Trophoblast cell (in vitro differentiated cells and primary cell): ENCODE results near the gene MSANTD1.

Experiments
- DNase-seq, 2 donors: peaks; one replicate each; pipeline ENCODE4 v3.0.0-alpha.2; 2016
- H2AFZ ChIP-seq: 2 replicates; pipeline ENCODE4 v1.6.1; 2013; ENCODE audit warnings: low read length, moderate library complexity, mild to moderate bottlenecking; ENCODE audit not compliant: insufficient read depth, poor library complexity
- H2AK5ac ChIP-seq: 2 replicates; pipeline ENCODE4 v1.6.1; 2013; ENCODE audit warnings: mild to moderate bottlenecking, low read length
- H2BK120ac ChIP-seq: 2 replicates; pipeline ENCODE4 v1.6.1; 2013; ENCODE audit warnings: low read length, mild to moderate bottlenecking, moderate library complexity; ENCODE audit not compliant: insufficient read depth, poor library complexity
- H2BK12ac ChIP-seq: 2 replicates; pipeline ENCODE4 v1.6.1; 2013; ENCODE audit warnings: mild to moderate bottlenecking, low read length, moderate library complexity
- H2BK5ac ChIP-seq: 2 replicates; pipeline ENCODE4 v1.6.1; 2013; ENCODE audit warnings: low read length, low read depth, moderate library complexity, mild to moderate bottlenecking; ENCODE audit not compliant: poor library complexity
- H3K14ac ChIP-seq: 2 replicates; pipeline ENCODE4 v1.6.1; 2013; ENCODE audit warnings: mild to moderate bottlenecking, low read length
- H3K18ac ChIP-seq: 2 replicates; pipeline ENCODE4 v1.6.1; 2013; ENCODE audit warnings: mild to moderate bottlenecking, low read length
- H3K23ac ChIP-seq: 2 replicates; pipeline ENCODE4 v1.6.1; 2013; ENCODE audit warnings: low read length
- H3K27ac ChIP-seq: 2 replicates; pipeline ENCODE4 v1.5.1; 2013; ENCODE audit warnings: low read depth, mild to moderate bottlenecking, inconsistent platforms, low read length, moderate library complexity
- H3K27me3 ChIP-seq: 2 replicates; pipeline ENCODE4 v1.6.1; 2013; ENCODE audit warnings: inconsistent platforms, mild to moderate bottlenecking, low read length, moderate library complexity; ENCODE audit not compliant: insufficient read depth
- H3K36me3 ChIP-seq, 2 experiments: 1 replicate in 1 of 2; 2 replicates in 1 of 2; pipeline ENCODE4 v1.6.1; 2013; ENCODE audit warnings: low read length in 2 of 2, mild to moderate bottlenecking in 2 of 2, moderate library complexity in 1 of 2; ENCODE audit not compliant: insufficient read depth in 2 of 2, control insufficient read depth in 1 of 2
- H3K4ac ChIP-seq: 2 replicates; pipeline ENCODE4 v1.6.1; 2013; ENCODE audit warnings: low read depth, mild to moderate bottlenecking, low read length, moderate library complexity
- H3K4me1 ChIP-seq, 2 experiments: 1 replicate in 1 of 2; 2 replicates in 1 of 2; pipeline ENCODE4 v1.6.1; 2013; ENCODE audit warnings: low read length in 2 of 2, mild to moderate bottlenecking in 2 of 2, moderate library complexity in 1 of 2; ENCODE audit not compliant: insufficient read depth in 2 of 2, control insufficient read depth in 1 of 2
- H3K4me2 ChIP-seq: 2 replicates; pipeline ENCODE4 v1.6.1; 2013; ENCODE audit warnings: inconsistent platforms, mild to moderate bottlenecking, low read length, moderate library complexity
- H3K4me3 ChIP-seq: 2 replicates; pipeline ENCODE4 v1.5.1; 2013; ENCODE audit warnings: mild to moderate bottlenecking, low read depth, low read length, inconsistent platforms
- H3K79me1 ChIP-seq: one replicate; pipeline ENCODE4 v1.6.1; 2013; ENCODE audit warnings: low read length
- H3K79me2 ChIP-seq: 2 replicates; pipeline ENCODE4 v1.6.1; 2013; ENCODE audit warnings: low read length, mild to moderate bottlenecking; ENCODE audit not compliant: control insufficient read depth, insufficient read depth, poor library complexity
- H3K9ac ChIP-seq: 2 replicates; pipeline ENCODE4 v1.6.1; 2013; ENCODE audit warnings: mild to moderate bottlenecking, low read length
- H3K9me3 ChIP-seq: 2 replicates; pipeline ENCODE4 v1.6.1; 2013; ENCODE audit warnings: low read depth, mild to moderate bottlenecking, control low read depth, inconsistent platforms, low read length; ENCODE audit not compliant: insufficient read depth
- H4K12ac ChIP-seq: 2 replicates; pipeline ENCODE4 v1.6.1; 2013; ENCODE audit warnings: low read depth, mild to moderate bottlenecking, low read length, moderate library complexity
- H4K8ac ChIP-seq: 2 replicates; pipeline ENCODE4 v1.6.1; 2013; ENCODE audit warnings: low read depth, mild to moderate bottlenecking, low read length, moderate library complexity
- H4K91ac ChIP-seq: one replicate; pipeline ENCODE4 v1.6.1; 2013; ENCODE audit warnings: low read depth, mild to moderate bottlenecking, low read length, moderate library complexity
- WGBS: extraction: QIAGEN DNeasy Blood & Tissue Kit; methylation state at CpG from one replicate; pipeline ENCODE4 v1.1.7; 2013; ENCODE audit warnings: missing lambda C conversion rate; ENCODE audit not compliant: insufficient read length, insufficient coverage; ENCODE audit errors: extremely low coverage; 5-methylcytosine and 5-hydroxymethylcytosine counted together

MSANTD1 gene

GRCh38 chr4:3244002-3244401 is 5.0 kb upstream of the MSANTD1 start:
- Histone ChIP-seq H3K4ac (no peak overlapping the region), H3K27me3 (no peaks in the 10 kb centered on the region), H3K14ac (no peak overlapping the region), H3K4me2 (no peak overlapping the region), H2BK12ac (no peak overlapping the region), H4K91ac (no peak overlapping the region), H3K79me2 (no peaks in the 10 kb centered on the region), H3K23ac (no peak overlapping the region), H4K12ac (no peak overlapping the region), H2BK120ac (no peak overlapping the region), H2AK5ac (no peak overlapping the region), H3K36me3 (peaks cover 39 to 42% of the 10 kb centered on the region in 2 experiments), H2AFZ (no peak overlapping the region), H3K4me3 (no peak overlapping the region), H3K79me1 (no peaks in the 10 kb centered on the region), H3K18ac (no peak overlapping the region), H4K8ac (no peak overlapping the region), H3K9ac (no peak overlapping the region), H2BK5ac (no peak overlapping the region), H3K27ac (no peak overlapping the region), H3K4me1 (no peaks in the 10 kb centered on the region), H3K9me3 (no peaks in the 10 kb centered on the region)
- no CpG with 5 or more reads among the region's 1 CpG for WGBS
- DNase-seq, result no peak

- Histone ChIP-seq H3K4me2 (no peak overlapping the region), H3K79me2 (no peaks in the 10 kb centered on the region), H3K4ac (no peak overlapping the region), H4K8ac (no peak overlapping the region), H3K36me3 (peaks cover 31 to 34% of the 10 kb centered on the region in 2 experiments), H3K27me3 (no peaks in the 10 kb centered on the region), H2BK5ac (no peak overlapping the region), H3K4me1 (no peaks in the 10 kb centered on the region), H3K79me1 (no peaks in the 10 kb centered on the region), H2AK5ac (no peak overlapping the region), H2BK12ac (no peak overlapping the region), H3K9ac (no peak overlapping the region), H4K91ac (no peak overlapping the region), H3K4me3 (no peak overlapping the region), H3K18ac (no peak overlapping the region), H3K14ac (no peak overlapping the region), H4K12ac (no peak overlapping the region), H2AFZ (no peak overlapping the region), H3K9me3 (no peaks in the 10 kb centered on the region), H3K23ac (no peak overlapping the region), H3K27ac (no peak overlapping the region), H2BK120ac (no peak overlapping the region)
- no peak for DNase-seq
- WGBS, result no CpG with 5 or more reads among the region's 9 CpGs
These were observed 4.2 kb upstream of the MSANTD1 start for GRCh38 chr4:3244747-3245146.

- H3K18ac ChIP-seq, result no peak overlapping the region
- no peak overlapping the region for H2AK5ac ChIP-seq
- H3K79me2 ChIP-seq, result no peaks in the 10 kb centered on the region
- H3K36me3 ChIP-seq, result peaks cover 24 to 26% of the 10 kb centered on the region in 2 experiments
- no CpG with 5 or more reads among the region's 6 CpGs for WGBS
- no peak overlapping the region for H2BK120ac ChIP-seq
- H3K4ac ChIP-seq, result no peak overlapping the region
- H3K4me1 ChIP-seq, result no peaks in the 10 kb centered on the region
- no peaks in the 10 kb centered on the region for H3K79me1 ChIP-seq
- no peak overlapping the region for H2BK12ac ChIP-seq
- H3K9ac ChIP-seq, result no peak overlapping the region
- H3K14ac ChIP-seq, result no peak overlapping the region
- no peak overlapping the region for H3K4me3 ChIP-seq
- H4K12ac ChIP-seq, result no peak overlapping the region
- H3K9me3 ChIP-seq, result no peaks in the 10 kb centered on the region
- no peak for DNase-seq
- H3K27ac ChIP-seq, result no peak overlapping the region
- no peak overlapping the region for H2AFZ ChIP-seq
- no peaks in the 10 kb centered on the region for H3K27me3 ChIP-seq
- H4K8ac ChIP-seq, result no peak overlapping the region
- H3K23ac ChIP-seq, result no peak overlapping the region
- H3K4me2 ChIP-seq, result no peak overlapping the region
- H4K91ac ChIP-seq, result no peak overlapping the region
- H2BK5ac ChIP-seq, result no peak overlapping the region
These were observed 3.3 kb upstream of the MSANTD1 start for GRCh38 chr4:3245676-3246075.

GRCh38 chr4:3246458-3247398 is 2.2 kb upstream of the MSANTD1 start:
- Histone ChIP-seq H3K79me1 (no peaks in the 10 kb centered on the region), H3K4me1 (no peaks in the 10 kb centered on the region), H4K8ac (no peak overlapping the region), H3K79me2 (no peaks in the 10 kb centered on the region), H2BK5ac (no peak overlapping the region), H3K36me3 (peaks cover 14 to 15% of the 10 kb centered on the region in 2 experiments), H3K9ac (no peak overlapping the region), H2AK5ac (no peak overlapping the region), H3K23ac (no peak overlapping the region), H3K9me3 (no peaks in the 10 kb centered on the region), H3K4me3 (no peak overlapping the region), H3K4ac (no peak overlapping the region), H4K91ac (no peak overlapping the region), H4K12ac (no peak overlapping the region), H2BK12ac (no peak overlapping the region), H3K18ac (no peak overlapping the region), H3K27me3 (no peaks in the 10 kb centered on the region), H2BK120ac (no peak overlapping the region), H3K14ac (no peak overlapping the region), H3K27ac (no peak overlapping the region), H2AFZ (no peak overlapping the region), H3K4me2 (no peak overlapping the region)
- no peak for DNase-seq
- no CpG with 5 or more reads among the region's 16 CpGs for WGBS
